GM12864 (cell line): ENCODE data around the gene FBH1.

Source experiments
- DNase-seq: peaks from one replicate; pipeline ENCODE4 v3.0.0-alpha.2; 2011; ENCODE audit warnings: low read depth
- H3K4me3 ChIP-seq: 2 replicates; pipeline ENCODE4 v1.5.1; 2011; ENCODE audit warnings: mild to moderate bottlenecking, low read depth, low read length, control low read depth
- CTCF ChIP-seq: IDR thresholded peaks from 2 replicates; pipeline ENCODE4 v1.5.1; 2011; ENCODE audit warnings: low read depth, mild to moderate bottlenecking, moderate library complexity, low read length, control low read depth, inconsistent platforms; ENCODE audit errors: missing control alignments

Gene FBH1

GRCh38 chr10:5918763-5919162 is 28.7 kb downstream of the FBH1 start:
- TF ChIP-seq CTCF = no peak
- H3K4me3 ChIP-seq = no peak overlapping the region
- no peak for DNase-seq

- no peak overlapping the region for H3K4me3 ChIP-seq
- no peak for TF ChIP-seq CTCF
- DNase-seq = no peak
Observed at GRCh38 chr10:5919568-5919967, 29.5 kb downstream of the FBH1 start.

GRCh38 chr10:5921746-5922145 is 31.7 kb downstream of the FBH1 start:
- DNase-seq = no peak
- TF ChIP-seq CTCF = no peak
- H3K4me3 ChIP-seq = no peak overlapping the region

GRCh38 chr10:5924889-5925288 is 34.8 kb downstream of the FBH1 start:
- no peak overlapping the region for H3K4me3 ChIP-seq
- TF ChIP-seq CTCF = no peak
- no peak for DNase-seq

GRCh38 chr10:5927306-5927705 is 37.3 kb downstream of the FBH1 start:
- DNase-seq = no peak
- no peak overlapping the region for H3K4me3 ChIP-seq
- TF ChIP-seq CTCF = no peak

- H3K4me3 ChIP-seq = no peak overlapping the region
- no peak for TF ChIP-seq CTCF
- DNase-seq = no peak
Observed at GRCh38 chr10:5929442-5929841, 39.4 kb downstream of the FBH1 start.

GRCh38 chr10:5930272-5930671 is 40.2 kb downstream of the FBH1 start:
- no peak overlapping the region for H3K4me3 ChIP-seq
- DNase-seq = no peak
- TF ChIP-seq CTCF = no peak
